SU-DHL-6 (cell line): ENCODE results near the gene RAPGEF3.

Source experiments
- H2AFZ ChIP-seq: fragments of 200-600 bp; sonication (generic); 2 replicates; pipeline ENCODE4 v1.6.1; 2014; ENCODE audit warnings: low read depth, mild to moderate bottlenecking, moderate library complexity, mixed read lengths, antibody characterized with exemption, low read length; ENCODE audit not compliant: severe bottlenecking
- H3F3A ChIP-seq: fragments of 200-600 bp; shearing (Covaris generic); 2 replicates; pipeline ENCODE4 v1.6.0; 2016; ENCODE audit warnings: antibody characterized with exemption, mild to moderate bottlenecking; ENCODE audit not compliant: insufficient read depth
- H3K27ac ChIP-seq: fragments of 200-600 bp; sonication (generic); 2 replicates; pipeline ENCODE4 v1.5.1; 2016; ENCODE audit warnings: low read depth, mild to moderate bottlenecking, low read length, moderate library complexity, mixed read lengths
- H3K27me3 ChIP-seq: fragments of 200-600 bp; sonication (generic), shearing (Covaris generic); 2 replicates; pipeline ENCODE4 v1.6.0; 2014; ENCODE audit warnings: mild to moderate bottlenecking, low read length
- H3K36me3 ChIP-seq: fragments of 200-600 bp; sonication (generic); 2 replicates; pipeline ENCODE4 v1.6.1; 2014; ENCODE audit warnings: mild to moderate bottlenecking, low read length, mixed read lengths
- H3K4me2 ChIP-seq: fragments of 300-600, 200-600 bp; shearing (Covaris generic), sonication (generic); 2 replicates; pipeline ENCODE4 v1.6.0; 2014; ENCODE audit warnings: low read length, low read depth, mild to moderate bottlenecking; ENCODE audit not compliant: poor library complexity, severe bottlenecking
- H3K4me3 ChIP-seq: fragments of 200-600 bp; sonication (generic); 2 replicates; pipeline ENCODE4 v1.5.1; 2014; ENCODE audit warnings: antibody characterized with exemption, low read length, mild to moderate bottlenecking, mixed read lengths; ENCODE audit not compliant: insufficient read depth, poor library complexity, severe bottlenecking
- H3K79me2 ChIP-seq: fragments of 200-600 bp; sonication (generic); 2 replicates; pipeline ENCODE4 v1.6.1; 2014; ENCODE audit warnings: mild to moderate bottlenecking, low read length, moderate library complexity; ENCODE audit not compliant: insufficient read depth
- H3K9ac ChIP-seq: fragments of 200-600 bp; sonication (generic); 2 replicates; pipeline ENCODE4 v1.7.0; 2014; ENCODE audit warnings: mild to moderate bottlenecking, low read length
- H3K9me2 ChIP-seq: fragments of 200-600 bp; sonication (generic); replicated peaks from 2 replicates; pipeline ENCODE4 v1.6.1; 2014; ENCODE audit warnings: low read length; ENCODE audit not compliant: insufficient read depth
- H3K9me3 ChIP-seq: fragments of 200-600 bp; sonication (generic); 2 replicates; pipeline ENCODE4 v1.6.1; 2014; ENCODE audit warnings: low read length, mixed read lengths; ENCODE audit not compliant: insufficient read depth
- H4K20me1 ChIP-seq: fragments of 200-600 bp; sonication (generic); 2 replicates; pipeline ENCODE4 v1.6.1; 2014; ENCODE audit warnings: low read depth, mild to moderate bottlenecking, antibody characterized with exemption, low read length, moderate library complexity, mixed read lengths
- CTCF ChIP-seq: fragments of 200-600 bp; sonication (generic); IDR thresholded peaks from one replicate; pipeline ENCODE4 v1.5.1; 2017; ENCODE audit warnings: antibody characterized with exemption, mild to moderate bottlenecking, low read length, moderate library complexity; ENCODE audit not compliant: insufficient read depth, poor library complexity, severe bottlenecking
- EZH2phosphoT487 ChIP-seq: fragments of 200-600 bp; sonication (generic), shearing (Covaris generic); conservative IDR thresholded peaks from 2 replicates; pipeline ENCODE4 v1.6.1; 2018; ENCODE audit warnings: mild to moderate bottlenecking, antibody characterized with exemption, low read length, moderate library complexity, mixed read lengths

The RAPGEF3 gene

GRCh38 chr12:47721431-47721973, 37.2 kb downstream of the RAPGEF3 start:
- Histone ChIP-seq H3K27me3 (no peaks in the 10 kb centered on the region), H3K27ac (no peak overlapping the region), H3K36me3 (no peaks in the 10 kb centered on the region), H3K4me3 (no peak overlapping the region), H3K79me2 (no peaks in the 10 kb centered on the region), H2AFZ (no peak overlapping the region), H3F3A (no peaks in the 10 kb centered on the region), H3K4me2 (no peak overlapping the region), H3K9me2 (no peaks in the 10 kb centered on the region), H4K20me1 (no peaks in the 10 kb centered on the region), H3K9me3 (no peaks in the 10 kb centered on the region), H3K9ac (no peak overlapping the region)
- TF ChIP-seq EZH2phosphoT487 (no peak), CTCF (no peak)

- Histone ChIP-seq H3K36me3 (no peaks in the 10 kb centered on the region), H3K9me2 (no peaks in the 10 kb centered on the region), H3K79me2 (no peaks in the 10 kb centered on the region), H3K27me3 (no peaks in the 10 kb centered on the region), H2AFZ (no peak overlapping the region), H3F3A (no peaks in the 10 kb centered on the region), H3K9ac (no peak overlapping the region), H4K20me1 (no peaks in the 10 kb centered on the region), H3K27ac (no peak overlapping the region), H3K4me3 (no peak overlapping the region), H3K9me3 (no peaks in the 10 kb centered on the region), H3K4me2 (no peak overlapping the region)
- TF ChIP-seq CTCF (no peak), EZH2phosphoT487 (no peak)
Observed at GRCh38 chr12:47718531-47718930, 40.1 kb downstream of the RAPGEF3 start.

DNA sequence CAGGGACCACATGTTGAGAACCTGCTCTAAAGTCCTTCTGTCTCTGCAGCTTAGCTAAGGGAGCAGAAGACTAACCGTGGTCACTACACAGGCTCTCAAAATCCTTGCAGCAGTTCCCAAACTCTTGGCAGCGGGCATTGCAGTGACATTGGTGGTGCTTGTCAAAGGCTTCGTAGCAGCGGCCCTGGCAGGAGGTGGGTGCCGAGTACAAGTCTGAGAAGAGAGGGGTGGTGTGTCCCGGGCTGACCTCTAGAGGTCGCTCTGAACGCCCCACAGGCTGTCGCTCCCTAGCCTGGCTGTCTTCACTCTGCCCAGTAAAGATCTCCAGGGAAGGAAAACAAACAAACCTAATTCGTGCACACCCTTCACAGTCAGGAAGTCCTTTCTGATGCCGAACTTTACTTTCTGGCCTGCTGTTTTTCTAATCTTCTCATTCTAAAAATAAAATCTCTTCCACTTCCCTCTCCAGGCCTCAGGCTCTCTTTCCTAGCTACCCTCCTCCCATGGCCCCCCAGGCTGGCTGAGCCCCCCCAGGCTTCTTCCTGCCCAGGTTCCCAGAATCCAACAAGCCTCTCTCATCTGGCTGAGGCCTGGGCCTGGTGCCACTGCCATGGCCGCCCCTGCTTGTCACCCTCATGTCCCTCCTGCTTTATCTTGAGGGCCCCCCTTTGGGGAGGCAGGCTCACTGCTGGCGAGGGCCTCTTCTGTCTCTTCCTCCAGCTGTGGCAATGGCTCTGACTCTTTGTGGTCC, 41.1 kb downstream of the RAPGEF3 start:
- H3K27ac ChIP-seq: no peak overlapping the region
- H3F3A ChIP-seq: no peaks in the 10 kb centered on the region

More for the DNA sequence above, 41.1 kb downstream of the RAPGEF3 start:
- Histone ChIP-seq H3K9me3 (no peaks in the 10 kb centered on the region), H3K79me2 (no peaks in the 10 kb centered on the region), H3K4me2 (no peak overlapping the region), H4K20me1 (no peaks in the 10 kb centered on the region), H3K4me3 (no peak overlapping the region), H3K9me2 (no peaks in the 10 kb centered on the region), H3K36me3 (no peaks in the 10 kb centered on the region), H3K9ac (no peak overlapping the region), H3K27me3 (no peaks in the 10 kb centered on the region), H2AFZ (no peak overlapping the region)
- TF ChIP-seq CTCF (no peak), EZH2phosphoT487 (no peak)
